HEK293 (cell line): ENCODE results near the gene SNAPC4.
A peak's percentile ranks its signal among the peaks of the same experiment; 100 is the strongest.

Source experiments
- CTCF ChIA-PET: fragments of 350-600 bp; formaldehyde crosslinking; extraction: SDS; loops from one replicate; lab custom pipeline; 2021; ENCODE audit warnings: antibody characterized with exemption; lab: Yijun Ruan, JAX
- POLR2A ChIA-PET: fragments of 300-600 bp; formaldehyde crosslinking; extraction: SDS; loops from one replicate; lab custom pipeline; 2020; ENCODE audit warnings: antibody characterized with exemption, inconsistent platforms; lab: Yijun Ruan, JAX
- H3K27ac ChIP-seq: fragments of 200-500 bp; sonication (Bioruptor generic); 2 replicates; pipeline ENCODE4 v1.5.1; 2014; ENCODE audit warnings: low read depth, low read length, control low read depth, inconsistent platforms; ENCODE audit errors: extremely low read depth
- H3K36me3 ChIP-seq, 2 experiments: fragments of 200-500 bp in 1 of 2; sonication (Bioruptor generic) in 1 of 2; 1 replicate in 1 of 2; 2 replicates in 1 of 2; pipeline ENCODE4 v1.5.1; 2014 to 2017; ENCODE audit warnings: inconsistent platforms in 2 of 2, low read length in 2 of 2; ENCODE audit not compliant: control insufficient read depth in 2 of 2, insufficient read depth in 1 of 2
- H3K4me1 ChIP-seq: fragments of 200-500 bp; sonication (Bioruptor generic); 2 replicates; pipeline ENCODE4 v1.5.1; 2014; ENCODE audit warnings: mild to moderate bottlenecking, low read length, inconsistent platforms; ENCODE audit not compliant: control insufficient read depth, insufficient read depth
- H3K4me3 ChIP-seq: 2 replicates; pipeline ENCODE4 v1.5.1; 2011; ENCODE audit warnings: low read depth, mild to moderate bottlenecking, control low read depth, low read length, moderate library complexity
- H3K9me3 ChIP-seq: fragments of 200-500 bp; sonication (Bioruptor generic); 2 replicates; pipeline ENCODE4 v1.5.1; 2014; ENCODE audit warnings: low read depth, low read length, inconsistent platforms; ENCODE audit not compliant: control insufficient read depth, insufficient read depth
- BCL11A ChIP-seq: fragments of 450-650 bp; formaldehyde crosslinking; IDR thresholded peaks from 2 replicates; pipeline ENCODE4 v1.5.1; 2016; ENCODE audit warnings: low read depth, missing biosample characterization, missing genetic modification characterization
- BCL6B ChIP-seq: fragments of 450-650 bp; formaldehyde crosslinking; IDR thresholded peaks from 2 replicates; pipeline ENCODE4 v1.5.1; 2017; ENCODE audit warnings: missing biosample characterization, missing genetic modification characterization
- CTCF ChIP-seq: fragments of 450-650 bp; formaldehyde crosslinking; IDR thresholded peaks from 2 replicates; pipeline ENCODE4 v1.5.1; 2016; ENCODE audit warnings: missing biosample characterization, missing genetic modification characterization
- GLI4 ChIP-seq: fragments of 450-650 bp; formaldehyde crosslinking; IDR thresholded peaks from 2 replicates; pipeline ENCODE4 v1.5.1; 2016; ENCODE audit warnings: missing biosample characterization, missing genetic modification characterization
- GLIS2 ChIP-seq: fragments of 450-650 bp; formaldehyde crosslinking; IDR thresholded peaks from 2 replicates; pipeline ENCODE4 v1.5.1; 2016; ENCODE audit warnings: missing biosample characterization, missing genetic modification characterization
- KLF9 ChIP-seq: fragments of 450-650 bp; formaldehyde crosslinking; IDR thresholded peaks from 2 replicates; pipeline ENCODE4 v1.5.1; 2016; ENCODE audit warnings: missing biosample characterization, missing genetic modification characterization, low read depth
- PATZ1 ChIP-seq: fragments of 450-650 bp; formaldehyde crosslinking; IDR thresholded peaks from 2 replicates; pipeline ENCODE4 v1.5.1; 2016; ENCODE audit warnings: missing biosample characterization, missing genetic modification characterization
- SCRT2 ChIP-seq: fragments of 450-650 bp; formaldehyde crosslinking; IDR thresholded peaks from 2 replicates; pipeline ENCODE4 v1.5.1; 2016; ENCODE audit warnings: missing biosample characterization, missing genetic modification characterization
- SETDB1 ChIP-seq: IDR thresholded peaks from one replicate; pipeline ENCODE4 v1.6.1; 2017; ENCODE audit warnings: mild to moderate bottlenecking, low read length, moderate library complexity, mixed read lengths; ENCODE audit not compliant: insufficient read length
- SP2 ChIP-seq: fragments of 450-650 bp; formaldehyde crosslinking; IDR thresholded peaks from 2 replicates; pipeline ENCODE4 v1.5.1; 2016; ENCODE audit warnings: missing biosample characterization, missing genetic modification characterization
- SP7 ChIP-seq: fragments of 450-650 bp; formaldehyde crosslinking; IDR thresholded peaks from 2 replicates; pipeline ENCODE4 v1.5.1; 2016; ENCODE audit warnings: missing biosample characterization, missing genetic modification characterization
- ZNF335 ChIP-seq: fragments of 450-650 bp; formaldehyde crosslinking; conservative IDR thresholded peaks from 2 replicates; pipeline ENCODE4 v1.5.1; 2016; ENCODE audit warnings: missing biosample characterization, missing genetic modification characterization
- ZNF423 ChIP-seq: fragments of 450-650 bp; formaldehyde crosslinking; IDR thresholded peaks from 2 replicates; pipeline ENCODE4 v1.5.1; 2016; ENCODE audit warnings: missing biosample characterization, missing genetic modification characterization
- ZNF449 ChIP-seq: fragments of 450-650 bp; formaldehyde crosslinking; IDR thresholded peaks from 2 replicates; pipeline ENCODE4 v1.5.1; 2017; ENCODE audit warnings: missing biosample characterization, mild to moderate bottlenecking, missing genetic modification characterization, moderate library complexity
- ZNF560 ChIP-seq: fragments of 450-650 bp; formaldehyde crosslinking; IDR thresholded peaks from 2 replicates; pipeline ENCODE4 v1.5.1; 2017; ENCODE audit warnings: missing biosample characterization, missing genetic modification characterization, borderline replicate concordance
- ZNF561 ChIP-seq: fragments of 450-650 bp; IDR thresholded peaks from 2 replicates; pipeline ENCODE4 v1.5.1; 2018; ENCODE audit warnings: missing biosample characterization, missing genetic modification characterization, borderline replicate concordance
- ZNF692 ChIP-seq: fragments of 450-650 bp; formaldehyde crosslinking; IDR thresholded peaks from 2 replicates; pipeline ENCODE4 v1.5.1; 2016; ENCODE audit warnings: missing biosample characterization, missing genetic modification characterization
- ZNF76 ChIP-seq: fragments of 450-650 bp; formaldehyde crosslinking; IDR thresholded peaks from 2 replicates; pipeline ENCODE4; 2016; ENCODE audit warnings: low read depth, missing biosample characterization, missing genetic modification characterization, borderline replicate concordance
- ZNF830 ChIP-seq: fragments of 450-650 bp; IDR thresholded peaks from 2 replicates; pipeline ENCODE4 v1.5.0; 2018; ENCODE audit warnings: missing biosample characterization, missing genetic modification characterization, low read depth, mild to moderate bottlenecking, moderate library complexity
- ZXDB ChIP-seq: fragments of 450-650 bp; formaldehyde crosslinking; IDR thresholded peaks from 2 replicates; pipeline ENCODE4 v1.5.1; 2016; ENCODE audit warnings: missing biosample characterization, missing genetic modification characterization
- TF ChIP-seq, protein P1 (sequence below): fragments of 450-650 bp; formaldehyde crosslinking; IDR thresholded peaks from 2 replicates; pipeline ENCODE4 v1.5.1; 2016; ENCODE audit warnings: missing biosample characterization, missing genetic modification characterization

SNAPC4 gene, protein sequence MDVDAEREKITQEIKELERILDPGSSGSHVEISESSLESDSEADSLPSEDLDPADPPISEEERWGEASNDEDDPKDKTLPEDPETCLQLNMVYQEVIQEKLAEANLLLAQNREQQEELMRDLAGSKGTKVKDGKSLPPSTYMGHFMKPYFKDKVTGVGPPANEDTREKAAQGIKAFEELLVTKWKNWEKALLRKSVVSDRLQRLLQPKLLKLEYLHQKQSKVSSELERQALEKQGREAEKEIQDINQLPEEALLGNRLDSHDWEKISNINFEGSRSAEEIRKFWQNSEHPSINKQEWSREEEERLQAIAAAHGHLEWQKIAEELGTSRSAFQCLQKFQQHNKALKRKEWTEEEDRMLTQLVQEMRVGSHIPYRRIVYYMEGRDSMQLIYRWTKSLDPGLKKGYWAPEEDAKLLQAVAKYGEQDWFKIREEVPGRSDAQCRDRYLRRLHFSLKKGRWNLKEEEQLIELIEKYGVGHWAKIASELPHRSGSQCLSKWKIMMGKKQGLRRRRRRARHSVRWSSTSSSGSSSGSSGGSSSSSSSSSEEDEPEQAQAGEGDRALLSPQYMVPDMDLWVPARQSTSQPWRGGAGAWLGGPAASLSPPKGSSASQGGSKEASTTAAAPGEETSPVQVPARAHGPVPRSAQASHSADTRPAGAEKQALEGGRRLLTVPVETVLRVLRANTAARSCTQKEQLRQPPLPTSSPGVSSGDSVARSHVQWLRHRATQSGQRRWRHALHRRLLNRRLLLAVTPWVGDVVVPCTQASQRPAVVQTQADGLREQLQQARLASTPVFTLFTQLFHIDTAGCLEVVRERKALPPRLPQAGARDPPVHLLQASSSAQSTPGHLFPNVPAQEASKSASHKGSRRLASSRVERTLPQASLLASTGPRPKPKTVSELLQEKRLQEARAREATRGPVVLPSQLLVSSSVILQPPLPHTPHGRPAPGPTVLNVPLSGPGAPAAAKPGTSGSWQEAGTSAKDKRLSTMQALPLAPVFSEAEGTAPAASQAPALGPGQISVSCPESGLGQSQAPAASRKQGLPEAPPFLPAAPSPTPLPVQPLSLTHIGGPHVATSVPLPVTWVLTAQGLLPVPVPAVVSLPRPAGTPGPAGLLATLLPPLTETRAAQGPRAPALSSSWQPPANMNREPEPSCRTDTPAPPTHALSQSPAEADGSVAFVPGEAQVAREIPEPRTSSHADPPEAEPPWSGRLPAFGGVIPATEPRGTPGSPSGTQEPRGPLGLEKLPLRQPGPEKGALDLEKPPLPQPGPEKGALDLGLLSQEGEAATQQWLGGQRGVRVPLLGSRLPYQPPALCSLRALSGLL (N-terminal part only)

DNA sequence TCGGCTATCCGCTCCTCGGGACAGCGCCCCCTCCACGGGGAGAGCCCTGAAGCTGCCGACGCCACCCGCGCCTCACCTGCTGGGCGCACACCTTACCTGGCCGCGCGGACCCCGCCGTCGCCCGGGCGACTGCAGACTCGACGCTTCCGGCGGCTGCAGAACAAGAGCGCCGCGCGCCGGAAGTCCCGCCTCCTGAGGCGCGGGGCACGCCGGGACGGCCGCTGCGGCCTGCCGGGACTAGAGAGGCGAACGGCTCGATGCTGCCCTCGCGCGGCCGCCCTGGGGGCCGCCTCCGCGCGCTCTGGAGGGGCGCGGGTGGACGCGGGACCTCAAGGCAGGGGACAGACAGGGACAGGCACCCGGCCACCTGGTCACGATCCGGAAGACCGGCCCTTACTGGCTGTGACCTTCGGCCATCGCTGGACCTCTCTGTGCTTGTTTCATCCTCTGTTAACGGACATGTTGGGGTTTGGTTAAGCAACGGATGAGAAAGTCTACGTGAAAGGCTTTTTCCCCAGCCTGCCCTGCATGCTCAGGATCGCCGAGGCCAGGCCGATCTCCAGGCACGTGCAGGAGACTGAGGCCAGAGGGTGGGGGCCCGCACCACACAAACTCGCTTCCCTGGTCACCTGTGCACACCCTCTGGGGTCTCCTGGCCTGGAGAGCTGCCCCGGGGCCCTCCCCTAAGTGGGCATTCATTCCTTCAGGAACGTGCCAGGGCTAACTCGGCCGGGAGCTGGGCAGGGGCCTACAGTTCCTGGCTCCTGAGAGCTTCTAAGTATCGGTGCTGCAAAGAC is at the start of gene SNAPC4:
Gene SNAPC4, minus strand, starts transcription at position 133 of the 797 bp plus-strand sequence. CDS start 1,742 bp downstream, outside the sequence.
- POLR2A ChIA-PET, result interaction anchor here (1.2 to 2.6 kb wide), 4 partner anchors 9 to 37 kb away, joined by 5 to 15 read pairs (median 8); no protein-coding TSS in a partner anchor
- TF ChIP-seq ZNF76, result peak; percentile 94
- TF ChIP-seq SP2 (tag by site-specific recombination), result peak; percentile 42
- TF ChIP-seq BCL6B, result no peak
- no peak for TF ChIP-seq ZXDB (tag by site-specific recombination)
- no peak for TF ChIP-seq SCRT2
- no peak for TF ChIP-seq SETDB1
- peak; percentile 15; the same call in 1 of the 2 replicates for TF ChIP-seq KLF9 (tag by site-specific recombination)
- TF ChIP-seq, protein P1, sequence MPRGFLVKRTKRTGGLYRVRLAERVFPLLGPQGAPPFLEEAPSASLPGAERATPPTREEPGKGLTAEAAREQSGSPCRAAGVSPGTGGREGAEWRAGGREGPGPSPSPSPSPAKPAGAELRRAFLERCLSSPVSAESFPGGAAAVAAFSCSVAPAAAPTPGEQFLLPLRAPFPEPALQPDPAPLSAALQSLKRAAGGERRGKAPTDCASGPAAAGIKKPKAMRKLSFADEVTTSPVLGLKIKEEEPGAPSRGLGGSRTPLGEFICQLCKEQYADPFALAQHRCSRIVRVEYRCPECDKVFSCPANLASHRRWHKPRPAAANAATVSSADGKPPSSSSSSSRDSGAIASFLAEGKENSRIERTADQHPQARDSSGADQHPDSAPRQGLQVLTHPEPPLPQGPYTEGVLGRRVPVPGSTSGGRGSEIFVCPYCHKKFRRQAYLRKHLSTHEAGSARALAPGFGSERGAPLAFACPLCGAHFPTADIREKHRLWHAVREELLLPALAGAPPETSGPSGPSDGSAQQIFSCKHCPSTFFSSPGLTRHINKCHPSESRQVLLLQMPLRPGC (tag by site-specific recombination), result 0 out of 2 replicates have a peak, but pooled peaks have one; percentile 24
- TF ChIP-seq ZNF335 (tag by site-specific recombination), result peak; percentile 65
- 0 out of 2 replicates have a peak, but pooled peaks have one; percentile 32 for TF ChIP-seq ZNF692 (tag by site-specific recombination)
- TF ChIP-seq ZNF449 (tag by site-specific recombination), result 0 out of 2 replicates have a peak, but pooled peaks have one; percentile 21
- TF ChIP-seq BCL11A (tag by site-specific recombination), result 0 out of 2 replicates have a peak, but pooled peaks have one; percentile 46
- peak; percentile 76 for TF ChIP-seq CTCF
- no peak for TF ChIP-seq GLI4 (tag by site-specific recombination)
- TF ChIP-seq SP7 (tag by site-specific recombination), result no peak
- TF ChIP-seq PATZ1 (tag by site-specific recombination), result peak; percentile 54
- TF ChIP-seq ZNF423, result no peak
- no peak; the same call in 1 of the 2 replicates for TF ChIP-seq GLIS2 (tag by site-specific recombination)
- no peak for TF ChIP-seq ZNF830 (tag by site-specific recombination)
- TF ChIP-seq ZNF560 (tag by site-specific recombination), result no peak
- peak; percentile 55; the same call in 1 of the 2 replicates for TF ChIP-seq ZNF561 (tag by site-specific recombination)

More for the DNA sequence above, at the start of gene SNAPC4:
- peaks cover 7 to 72% of the 10 kb centered on the region in 2 experiments for H3K36me3 ChIP-seq
- CTCF ChIA-PET, result interaction anchor here (0.5 to 2.6 kb wide), 31 partner anchors 9 to 877 kb away, joined by 3 to 28 read pairs (median 3); partner anchors contain the start of genes DNLZ, ENTR1 and PMPCA
- peak within 1 kb of the TSS; percentile 91 for H3K4me3 ChIP-seq
- no peaks in the 10 kb centered on the region for H3K9me3 ChIP-seq
- no peaks in the 10 kb centered on the region for H3K4me1 ChIP-seq
- peak within 1 kb of the TSS; percentile 53; the same call in 1 of the 2 replicates for H3K27ac ChIP-seq
